HepG2 (cell line): ENCODE results near the gene SERINC1. TPM values are rescaled to one million over a fixed set of nuclear protein-coding genes. Genes with fewer than 3 reads are reported as not detected.
A peak's percentile ranks its signal among the peaks of the same experiment; 100 is the strongest.

Experiments
- CENPBD1 ChIP-seq: sonication (generic); formaldehyde crosslinking; IDR thresholded peaks from 2 replicates; pipeline ENCODE4 v1.8.0; 2022; ENCODE audit warnings: missing genetic modification reagents, low read depth, mild to moderate bottlenecking, borderline replicate concordance
- FOXC1 ChIP-seq: sonication (generic); formaldehyde crosslinking; IDR thresholded peaks from 2 replicates; pipeline ENCODE4 v1.8.0; 2022; ENCODE audit warnings: mild to moderate bottlenecking, missing genetic modification reagents, borderline replicate concordance
- FOXK1 ChIP-seq: sonication (generic); formaldehyde crosslinking; IDR thresholded peaks from 2 replicates; pipeline ENCODE4 v1.4.0; 2020; ENCODE audit warnings: low read depth, missing genetic modification reagents, borderline replicate concordance
- GFI1 ChIP-seq: sonication (generic); formaldehyde crosslinking; IDR thresholded peaks from 2 replicates; pipeline ENCODE4 v1.5.0; 2020; ENCODE audit warnings: missing genetic modification reagents, mild to moderate bottlenecking, borderline replicate concordance
- HBP1 ChIP-seq: IDR thresholded peaks from 2 replicates; pipeline ENCODE4 v1.6.1; 2016; ENCODE audit warnings: low read depth, control low read depth
- HMG20B ChIP-seq: conservative IDR thresholded peaks from 2 replicates; pipeline ENCODE4 v1.6.1; 2016; ENCODE audit warnings: missing genetic modification reagents, missing compliant biosample characterization
- NBN ChIP-seq: fragments of 450-650 bp; conservative IDR thresholded peaks from 2 replicates; pipeline ENCODE4 v1.6.1; 2017
- NR2F6 ChIP-seq, 2 experiments: IDR thresholded peaks; 2 replicates each; pipeline ENCODE4 v1.6.1; 2016; ENCODE audit warnings: antibody characterized with exemption in 1 of 2, mild to moderate bottlenecking in 1 of 2
- PRDM15 ChIP-seq: sonication (generic); formaldehyde crosslinking; IDR thresholded peaks from 2 replicates; pipeline ENCODE4 v1.4.0; 2020; ENCODE audit warnings: missing genetic modification reagents
- RXRA ChIP-seq: sonication (generic); formaldehyde crosslinking; IDR thresholded peaks from 2 replicates; pipeline ENCODE4 v1.5.1; 2020; ENCODE audit warnings: missing genetic modification reagents
- SP140L ChIP-seq: sonication (generic); formaldehyde crosslinking; IDR thresholded peaks from 2 replicates; pipeline ENCODE4 v1.4.0; 2020; ENCODE audit warnings: missing genetic modification reagents, borderline replicate concordance
- U2AF1 ChIP-seq: fragments of 200-400 bp; formaldehyde crosslinking; optimal IDR thresholded peaks from 2 replicates; pipeline ENCODE3; 2017; ENCODE audit warnings: mild to moderate bottlenecking, low read depth, low read length
- ZBTB4 ChIP-seq: sonication (generic); formaldehyde crosslinking; IDR thresholded peaks from 2 replicates; pipeline ENCODE4 v1.4.0; 2020; ENCODE audit warnings: missing genetic modification reagents, mild to moderate bottlenecking, borderline replicate concordance
- ZNF580 ChIP-seq: IDR thresholded peaks from 2 replicates; pipeline ENCODE4 v1.6.1; 2016; ENCODE audit warnings: low read depth, borderline replicate concordance
- ZNF749 ChIP-seq: sonication (generic); formaldehyde crosslinking; IDR thresholded peaks from 2 replicates; pipeline ENCODE4 v1.8.0; 2022; ENCODE audit warnings: mild to moderate bottlenecking, missing genetic modification reagents, moderate library complexity, borderline replicate concordance
- ZNF792 ChIP-seq: IDR thresholded peaks from 2 replicates; pipeline ENCODE4 v1.6.1; 2016
- ZSCAN21 ChIP-seq: sonication (generic); formaldehyde crosslinking; IDR thresholded peaks from 2 replicates; pipeline ENCODE4 v1.8.0; 2022; ENCODE audit warnings: mild to moderate bottlenecking, missing genetic modification reagents, moderate library complexity, borderline replicate concordance
- ZZZ3 ChIP-seq: sonication (generic); formaldehyde crosslinking; IDR thresholded peaks from 2 replicates; pipeline ENCODE4 v1.4.0; 2020; ENCODE audit warnings: missing genetic modification reagents, mild to moderate bottlenecking, borderline replicate concordance
- polyA plus RNA-seq, 8 experiments: library from polyadenylated mRNA; depleted of rRNA in 3 of 8; stranded (reverse) in 7 of 8; unstranded in 1 of 8; fragments of >200 nt; fragmentation: Illumina TruSeq in 4 of 8; extraction: Trizol in 4 of 8; gene quantifications; 2 replicates each; pipeline versions ENCODE4 v1.2.1 to v1.2.3, GENCODE V29; 2011 to 2016; ENCODE audit warnings: low read depth in 4 of 8, missing spikeins in 1 of 8, mixed read lengths in 1 of 8; ENCODE audit not compliant: insufficient read depth in 1 of 8
- total RNA-seq, 5 experiments: library from RNA; depleted of rRNA; stranded (reverse); fragments of >200 nt; fragmentation: Illumina TruSeq; extraction: Trizol; gene quantifications; 2 replicates each; pipeline ENCODE4 v1.2.3, GENCODE V29; 2016; ENCODE audit warnings: low read depth in 1 of 5

Gene SERINC1
- total and polyA plus RNA-seq, 2 of the 13 experiments (the other 11 are each of a cell fraction or from before 2014, with no cell fraction given) = 93.5 to 112 TPM

- TF ChIP-seq CENPBD1 (CRISPR knock-in tag) (0 out of 2 replicates have a peak, but pooled peaks have one; percentile 37), ZZZ3 (CRISPR knock-in tag) (peak; percentile 90; the same call in 1 of the 2 replicates), ZNF580 (CRISPR knock-in tag) (peak; percentile 59; the same call in 1 of the 2 replicates), HBP1 (CRISPR knock-in tag) (no peak; the same call in 1 of the 2 replicates), RXRA (CRISPR knock-in tag) (0 out of 2 replicates have a peak, but pooled peaks have one; percentile 50), ZBTB4 (CRISPR knock-in tag) (peak; percentile 76; the same call in 1 of the 2 replicates), FOXK1 (CRISPR knock-in tag) (peak; percentile 97), FOXC1 (CRISPR knock-in tag) (peak; percentile 93), ZSCAN21 (peak; percentile 55; the same call in 1 of the 2 replicates), PRDM15 (CRISPR knock-in tag) (peak; percentile 89), ZNF792 (CRISPR knock-in tag) (peak; percentile 10; the same call in 1 of the 2 replicates), SP140L (CRISPR knock-in tag) (no peak), NBN (no peak), U2AF1 (peak; percentile 86), GFI1 (CRISPR knock-in tag) (peak; percentile 72; the same call in 1 of the 2 replicates), HMG20B (CRISPR knock-in tag) (peak; percentile 11; the same call in 1 of the 2 replicates), NR2F6 (IDR thresholded peaks at IDR 0.05) (no peak), NR2F6 (CRISPR knock-in tag; IDR thresholded peaks at IDR 0.05) (peak; percentile 59; the same call in 1 of the 2 replicates), ZNF749 (CRISPR knock-in tag) (0 out of 2 replicates have a peak, but pooled peaks have one; percentile 82)
Observed at GRCh38 chr6:122471107-122472021, at the start of gene SERINC1 (continued).
